H1 (cell line): ENCODE measurements around the gene TMPRSS11B. TPM values are rescaled to one million over a fixed set of nuclear protein-coding genes. Genes with fewer than 3 reads are reported as not detected.

Source experiments
- PHF8 ChIP-seq: fragments of 200-600 bp; sonication (generic); conservative IDR thresholded peaks from 2 replicates; pipeline ENCODE4 v1.7.1; 2012; ENCODE audit warnings: low read depth, mild to moderate bottlenecking, inconsistent platforms, low read length, moderate library complexity
- POLR2AphosphoS5 ChIP-seq: IDR thresholded peaks from 2 replicates; pipeline ENCODE4 v1.6.1; 2011; ENCODE audit warnings: low read depth, low read length
- SIX5 ChIP-seq: IDR thresholded peaks from 2 replicates; pipeline ENCODE4 v1.6.1; 2011; ENCODE audit warnings: mild to moderate bottlenecking, low read depth, low read length
- TCF12 ChIP-seq: IDR thresholded peaks from 2 replicates; pipeline ENCODE4 v1.6.1; 2011; ENCODE audit warnings: low read depth, mild to moderate bottlenecking, low read length
- polyA plus RNA-seq, 7 experiments: library from polyadenylated mRNA; depleted of rRNA in 3 of 7; stranded (reverse) in 5 of 7; unstranded in 2 of 7; fragments of >200 nt in 5 of 7; fragments of 200-250 nt in 2 of 7; gene quantifications; 1 replicate in 5 of 7; 2 replicates in 1 of 7; 4 replicates in 1 of 7; pipeline versions ENCODE4 v1.2.1 to v1.2.3, GENCODE V29; 2011 to 2013; ENCODE audit warnings: missing spikeins in 2 of 7, mixed read lengths in 2 of 7
- total RNA-seq: library from RNA; stranded (reverse); fragmentation: NEBNext Ultra II Directional; extraction: Animal tissue kit (Norgen Biotek cat#: 25700); gene quantifications from 2 replicates; pipeline ENCODE4 v1.2.1, GENCODE V29; 2021
- TF ChIP-seq, protein P1 (sequence below), 3 experiments: IDR thresholded peaks; 1 replicate in 2 of 3; 2 replicates in 1 of 3; pipeline versions ENCODE4 v1.5.1 to v1.6.1; 2011; ENCODE audit warnings: low read length in 3 of 3, mild to moderate bottlenecking in 3 of 3, inconsistent platforms in 2 of 3, low read depth in 1 of 3, moderate library complexity in 1 of 3; ENCODE audit not compliant: insufficient read depth in 1 of 3; ENCODE audit errors: control extremely low read depth in 1 of 3

TMPRSS11B gene
- total and polyA plus RNA-seq, 2 of the 8 experiments (the other 6 are each of a cell fraction or from before 2014, with no cell fraction given), result not detected

DNA sequence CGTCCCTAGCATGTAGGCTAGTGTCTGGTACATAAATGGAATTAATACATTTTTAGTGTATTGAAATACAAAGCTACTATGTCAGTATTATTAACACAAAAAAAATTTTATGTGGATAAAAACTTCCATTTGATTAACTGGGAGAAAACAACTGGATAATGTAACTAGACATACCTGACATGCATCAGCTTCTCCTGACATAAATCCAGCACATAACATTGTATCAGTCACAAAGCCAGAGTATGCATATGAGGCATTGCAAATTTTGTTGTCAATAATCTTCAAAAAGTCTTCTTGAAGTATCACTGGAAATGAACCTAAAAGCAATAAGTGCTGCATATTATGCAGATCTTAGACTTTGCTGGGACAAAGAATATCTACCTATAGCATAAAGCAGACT is 16.9 kb downstream of the TMPRSS11B start (continued):
- TF ChIP-seq, protein P1, sequence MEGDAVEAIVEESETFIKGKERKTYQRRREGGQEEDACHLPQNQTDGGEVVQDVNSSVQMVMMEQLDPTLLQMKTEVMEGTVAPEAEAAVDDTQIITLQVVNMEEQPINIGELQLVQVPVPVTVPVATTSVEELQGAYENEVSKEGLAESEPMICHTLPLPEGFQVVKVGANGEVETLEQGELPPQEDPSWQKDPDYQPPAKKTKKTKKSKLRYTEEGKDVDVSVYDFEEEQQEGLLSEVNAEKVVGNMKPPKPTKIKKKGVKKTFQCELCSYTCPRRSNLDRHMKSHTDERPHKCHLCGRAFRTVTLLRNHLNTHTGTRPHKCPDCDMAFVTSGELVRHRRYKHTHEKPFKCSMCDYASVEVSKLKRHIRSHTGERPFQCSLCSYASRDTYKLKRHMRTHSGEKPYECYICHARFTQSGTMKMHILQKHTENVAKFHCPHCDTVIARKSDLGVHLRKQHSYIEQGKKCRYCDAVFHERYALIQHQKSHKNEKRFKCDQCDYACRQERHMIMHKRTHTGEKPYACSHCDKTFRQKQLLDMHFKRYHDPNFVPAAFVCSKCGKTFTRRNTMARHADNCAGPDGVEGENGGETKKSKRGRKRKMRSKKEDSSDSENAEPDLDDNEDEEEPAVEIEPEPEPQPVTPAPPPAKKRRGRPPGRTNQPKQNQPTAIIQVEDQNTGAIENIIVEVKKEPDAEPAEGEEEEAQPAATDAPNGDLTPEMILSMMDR (IDR thresholded peaks at IDR 0.05; ENCODE audit: control extremely low read depth in 1 of 3, insufficient read depth in 1 of 3, low read depth in 1 of 3, low read length in 3 of 3), result no peak
- TF ChIP-seq SIX5 (no peak), TCF12 (no peak), POLR2AphosphoS5 (no peak), PHF8 (no peak)
